HEK293 (cell line): Measurements from ENCODE around the gene CMTM2.

Experiments used
- CTCF ChIA-PET: fragments of 350-600 bp; formaldehyde crosslinking; extraction: SDS; loops from one replicate; lab custom pipeline; 2021; ENCODE audit warnings: antibody characterized with exemption; lab: Yijun Ruan, JAX
- POLR2A ChIA-PET: fragments of 300-600 bp; formaldehyde crosslinking; extraction: SDS; loops from one replicate; lab custom pipeline; 2020; ENCODE audit warnings: antibody characterized with exemption, inconsistent platforms; lab: Yijun Ruan, JAX
- H3K27ac ChIP-seq: fragments of 200-500 bp; sonication (Bioruptor generic); 2 replicates; pipeline ENCODE4 v1.5.1; 2014; ENCODE audit warnings: low read depth, low read length, control low read depth, inconsistent platforms; ENCODE audit errors: extremely low read depth
- H3K36me3 ChIP-seq, 2 experiments: fragments of 200-500 bp in 1 of 2; sonication (Bioruptor generic) in 1 of 2; 1 replicate in 1 of 2; 2 replicates in 1 of 2; pipeline ENCODE4 v1.5.1; 2014 to 2017; ENCODE audit warnings: inconsistent platforms in 2 of 2, low read length in 2 of 2; ENCODE audit not compliant: control insufficient read depth in 2 of 2, insufficient read depth in 1 of 2
- H3K4me1 ChIP-seq: fragments of 200-500 bp; sonication (Bioruptor generic); 2 replicates; pipeline ENCODE4 v1.5.1; 2014; ENCODE audit warnings: mild to moderate bottlenecking, low read length, inconsistent platforms; ENCODE audit not compliant: control insufficient read depth, insufficient read depth
- H3K4me3 ChIP-seq: 2 replicates; pipeline ENCODE4 v1.5.1; 2011; ENCODE audit warnings: low read depth, mild to moderate bottlenecking, control low read depth, low read length, moderate library complexity
- H3K9me3 ChIP-seq: fragments of 200-500 bp; sonication (Bioruptor generic); 2 replicates; pipeline ENCODE4 v1.5.1; 2014; ENCODE audit warnings: low read depth, low read length, inconsistent platforms; ENCODE audit not compliant: control insufficient read depth, insufficient read depth
- KLF1 ChIP-seq: fragments of 450-650 bp; formaldehyde crosslinking; IDR thresholded peaks from 2 replicates; pipeline ENCODE4 v1.5.1; 2016; ENCODE audit warnings: missing biosample characterization, missing genetic modification characterization
- KLF8 ChIP-seq: fragments of 450-650 bp; formaldehyde crosslinking; IDR thresholded peaks from 2 replicates; pipeline ENCODE4 v1.5.1; 2016; ENCODE audit warnings: missing biosample characterization, missing genetic modification characterization
- SCRT1 ChIP-seq: fragments of 450-650 bp; formaldehyde crosslinking; IDR thresholded peaks from 2 replicates; pipeline ENCODE4 v1.5.1; 2016; ENCODE audit warnings: missing biosample characterization, missing genetic modification characterization, borderline replicate concordance
- SCRT2 ChIP-seq: fragments of 450-650 bp; formaldehyde crosslinking; IDR thresholded peaks from 2 replicates; pipeline ENCODE4 v1.5.1; 2016; ENCODE audit warnings: missing biosample characterization, missing genetic modification characterization
- ZNF292 ChIP-seq: fragments of 450-650 bp; formaldehyde crosslinking; IDR thresholded peaks from 2 replicates; pipeline ENCODE4 v1.5.1; 2016; ENCODE audit warnings: low read depth, missing biosample characterization, missing genetic modification characterization, borderline replicate concordance
- ZNF335 ChIP-seq: fragments of 450-650 bp; formaldehyde crosslinking; conservative IDR thresholded peaks from 2 replicates; pipeline ENCODE4 v1.5.1; 2016; ENCODE audit warnings: missing biosample characterization, missing genetic modification characterization
- ZNF426 ChIP-seq: fragments of 450-650 bp; formaldehyde crosslinking; IDR thresholded peaks from 2 replicates; pipeline ENCODE4 v1.5.1; 2017; ENCODE audit warnings: missing biosample characterization, missing genetic modification characterization, mild to moderate bottlenecking, inconsistent platforms, moderate library complexity
- ZNF433 ChIP-seq: fragments of 450-650 bp; formaldehyde crosslinking; IDR thresholded peaks from 2 replicates; pipeline ENCODE4 v1.5.1; 2016; ENCODE audit warnings: missing biosample characterization, missing genetic modification characterization, low read depth
- ZNF768 ChIP-seq: fragments of 450-650 bp; formaldehyde crosslinking; IDR thresholded peaks from 2 replicates; pipeline ENCODE4 v1.5.1; 2018; ENCODE audit warnings: missing biosample characterization, mild to moderate bottlenecking, missing genetic modification characterization
- ZSCAN30 ChIP-seq: fragments of 450-650 bp; IDR thresholded peaks from 2 replicates; pipeline ENCODE4 v1.5.1; 2018; ENCODE audit warnings: missing biosample characterization, mild to moderate bottlenecking, missing genetic modification characterization, moderate library complexity
- TF ChIP-seq, protein P1 (sequence below): fragments of 450-650 bp; formaldehyde crosslinking; IDR thresholded peaks from 2 replicates; pipeline ENCODE4 v1.5.1; 2017; ENCODE audit warnings: missing biosample characterization, missing genetic modification characterization

CMTM2 gene

DNA sequence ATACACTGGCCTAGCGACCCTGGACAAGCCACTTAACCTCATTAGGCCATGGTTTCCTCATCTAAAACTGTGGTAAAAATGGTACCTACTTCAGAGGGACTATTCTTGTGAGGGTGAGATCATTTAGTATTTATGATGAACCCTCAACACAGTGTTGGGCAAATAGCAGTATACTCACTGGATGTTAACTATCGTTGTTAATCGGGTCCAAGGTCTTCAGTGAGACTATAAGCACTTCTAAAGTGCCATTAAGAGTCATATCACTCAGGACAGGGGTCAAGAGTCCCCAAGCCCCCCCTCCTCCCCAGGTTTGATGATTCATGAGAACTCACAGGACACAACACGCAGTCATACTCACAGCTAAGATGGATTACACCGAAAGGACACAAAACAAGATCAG lies 40.4 kb upstream of the CMTM2 start (continued):
- TF ChIP-seq ZNF292 = no peak
- no peak for TF ChIP-seq KLF1 (tag by site-specific recombination)
- TF ChIP-seq KLF8 = no peak
- no peak for TF ChIP-seq ZSCAN30
- no peak for TF ChIP-seq ZNF433 (tag by site-specific recombination)
- TF ChIP-seq ZNF768 (tag by site-specific recombination) = no peak

DNA sequence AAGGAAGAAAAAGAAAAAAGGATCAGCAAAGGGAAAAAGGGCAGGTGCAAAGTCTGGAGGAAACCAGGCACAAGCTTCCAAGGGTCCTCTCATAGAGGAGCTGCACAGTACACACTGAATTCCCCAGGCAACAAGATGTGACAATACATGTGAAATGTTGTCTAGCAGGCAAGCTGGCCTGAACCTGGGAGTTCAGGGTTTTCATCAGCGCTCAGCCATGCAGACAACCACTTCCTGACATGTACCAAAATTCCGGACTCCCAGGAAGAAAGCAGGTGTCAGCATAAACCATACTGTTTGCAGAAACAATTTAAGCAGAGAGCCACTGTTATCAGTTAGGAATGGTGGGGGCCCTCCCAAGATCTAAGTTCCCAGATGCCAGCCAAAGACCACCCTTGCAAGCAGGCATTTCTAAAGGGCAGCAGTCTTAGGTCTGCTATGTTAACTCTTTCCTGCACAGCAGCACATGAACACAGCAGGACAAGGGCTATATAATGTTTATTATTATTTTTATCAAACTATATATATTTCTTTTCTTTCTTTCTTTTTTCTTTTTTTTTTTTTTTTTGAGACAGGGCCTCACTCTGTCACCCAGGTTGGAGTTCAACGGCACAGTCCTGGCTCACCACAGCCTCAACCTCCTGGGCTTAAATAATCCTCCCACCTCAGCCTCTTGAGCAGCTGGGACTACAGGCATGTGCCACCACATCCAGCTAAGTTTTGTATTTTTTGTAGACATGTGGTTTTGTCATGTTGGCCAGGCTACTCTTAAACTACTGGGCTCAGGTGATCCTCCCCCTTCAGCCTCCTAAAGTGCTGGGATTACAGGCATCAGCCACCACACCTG lies 39.4 kb upstream of the CMTM2 start:
- Histone ChIP-seq H3K4me3 (no peak overlapping the region), H3K4me1 (no peaks in the 10 kb centered on the region), H3K9me3 (no peaks in the 10 kb centered on the region), H3K36me3 (peaks cover 3 to 44% of the 10 kb centered on the region in 2 experiments; a peak in 2 of 3 replicates), H3K27ac (no peak overlapping the region)
- TF ChIP-seq, protein P1, sequence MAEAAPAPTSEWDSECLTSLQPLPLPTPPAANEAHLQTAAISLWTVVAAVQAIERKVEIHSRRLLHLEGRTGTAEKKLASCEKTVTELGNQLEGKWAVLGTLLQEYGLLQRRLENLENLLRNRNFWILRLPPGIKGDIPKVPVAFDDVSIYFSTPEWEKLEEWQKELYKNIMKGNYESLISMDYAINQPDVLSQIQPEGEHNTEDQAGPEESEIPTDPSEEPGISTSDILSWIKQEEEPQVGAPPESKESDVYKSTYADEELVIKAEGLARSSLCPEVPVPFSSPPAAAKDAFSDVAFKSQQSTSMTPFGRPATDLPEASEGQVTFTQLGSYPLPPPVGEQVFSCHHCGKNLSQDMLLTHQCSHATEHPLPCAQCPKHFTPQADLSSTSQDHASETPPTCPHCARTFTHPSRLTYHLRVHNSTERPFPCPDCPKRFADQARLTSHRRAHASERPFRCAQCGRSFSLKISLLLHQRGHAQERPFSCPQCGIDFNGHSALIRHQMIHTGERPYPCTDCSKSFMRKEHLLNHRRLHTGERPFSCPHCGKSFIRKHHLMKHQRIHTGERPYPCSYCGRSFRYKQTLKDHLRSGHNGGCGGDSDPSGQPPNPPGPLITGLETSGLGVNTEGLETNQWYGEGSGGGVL = no peak
- peak; percentile 58 for TF ChIP-seq ZNF335 (tag by site-specific recombination)
- ChIA-PET CTCF (interaction anchor here (1.0 kb wide), 1 partner anchor 27 kb away, joined by 4 read pairs; no protein-coding TSS in a partner anchor), POLR2A (interaction anchor here (0.6 kb wide), 1 partner anchor 17 kb away, joined by 3 read pairs; no protein-coding TSS in a partner anchor)

DNA sequence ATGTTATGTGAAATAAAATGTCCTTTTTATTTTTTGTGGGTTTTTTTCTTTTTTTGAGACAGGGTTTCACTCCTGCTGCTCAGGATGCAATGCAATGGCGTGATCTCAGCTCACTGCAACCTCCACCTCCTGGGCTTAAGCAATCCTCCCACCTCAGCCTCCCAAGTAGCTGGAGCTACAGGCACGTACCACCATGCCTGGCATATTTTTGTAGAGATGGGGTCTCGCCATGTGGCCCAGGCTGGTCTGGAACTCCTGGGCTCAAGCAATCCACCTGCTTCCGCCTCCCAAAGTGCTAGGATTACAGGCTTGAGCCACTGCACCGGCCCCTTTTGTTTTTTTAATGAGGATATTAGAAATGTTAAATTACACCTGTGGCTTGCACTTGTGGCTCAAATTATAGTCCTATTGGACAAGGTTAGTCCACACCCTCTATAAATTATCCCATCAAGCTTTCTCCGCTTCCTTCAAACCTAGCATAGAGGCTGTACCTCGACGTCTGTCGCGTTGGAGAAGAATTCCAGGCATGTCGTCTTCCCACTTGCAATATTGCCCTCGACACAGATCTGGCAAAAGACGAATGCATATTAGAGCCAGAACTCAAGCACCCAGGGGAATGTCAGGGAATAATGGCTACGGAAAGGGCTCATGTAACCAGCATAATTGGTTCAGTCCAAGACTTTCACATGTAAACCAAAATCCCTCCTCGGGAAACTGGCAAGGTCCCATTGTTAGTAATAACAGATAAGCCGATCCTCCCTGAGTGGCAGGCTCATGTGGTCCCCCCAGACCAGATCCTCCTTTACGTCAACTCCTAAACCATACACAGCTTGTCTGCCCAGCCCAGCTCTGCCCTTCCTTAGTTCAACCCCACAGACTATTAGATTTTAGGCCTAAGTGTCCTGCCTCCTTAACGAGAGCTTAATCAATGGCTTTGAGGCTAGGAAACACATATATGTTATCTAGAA lies 37.6 kb upstream of the CMTM2 start:
- Histone ChIP-seq H3K27ac (no peak overlapping the region), H3K4me3 (no peak overlapping the region), H3K4me1 (no peaks in the 10 kb centered on the region), H3K9me3 (no peaks in the 10 kb centered on the region), H3K36me3 (peaks cover 3 to 33% of the 10 kb centered on the region in 2 experiments; a peak in 2 of 3 replicates)
- ChIA-PET POLR2A (no interaction called here), CTCF (interaction anchor here (1.0 to 1.7 kb wide), 2 partner anchors 11 to 29 kb away, joined by 3 to 4 read pairs; partner anchors contain the start of gene CKLF)
- TF ChIP-seq ZNF426 (tag by site-specific recombination) = no peak
- TF ChIP-seq SCRT1 (tag by site-specific recombination) = peak; percentile 28; the same call in 1 of the 2 replicates
- TF ChIP-seq SCRT2 (tag by site-specific recombination) = peak; percentile 45; the same call in 1 of the 2 replicates

DNA sequence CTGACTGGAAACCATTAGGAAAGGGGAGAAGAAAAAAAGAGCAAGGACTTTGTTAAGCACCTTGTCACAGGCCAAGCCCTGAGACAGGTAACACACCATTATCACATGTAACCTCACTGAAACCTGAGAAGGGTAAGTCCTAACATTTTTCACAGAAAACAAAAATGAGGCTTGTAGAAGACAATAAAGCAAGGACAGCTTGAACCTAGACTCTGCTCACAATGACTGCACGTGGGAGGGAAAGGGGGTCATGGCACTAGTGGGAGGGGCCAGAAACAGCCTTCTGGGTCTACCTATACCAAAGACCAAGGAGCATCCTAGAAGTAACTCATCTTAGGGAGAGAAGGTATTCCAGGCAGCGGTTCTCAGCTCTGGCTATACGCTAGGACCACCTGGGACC lies 36.9 kb upstream of the CMTM2 start:
- no peak for TF ChIP-seq SCRT1 (tag by site-specific recombination)
- Histone ChIP-seq H3K4me3 (no peak overlapping the region), H3K36me3 (peaks cover 3 to 27% of the 10 kb centered on the region in 2 experiments; a peak in 2 of 3 replicates), H3K27ac (no peak overlapping the region), H3K9me3 (no peaks in the 10 kb centered on the region), H3K4me1 (no peaks in the 10 kb centered on the region)
- POLR2A ChIA-PET = interaction anchor here (1.1 kb wide), 1 partner anchor 10 kb away, joined by 6 read pairs; the partner anchor contains the start of gene CKLF
- CTCF ChIA-PET = interaction anchor here (0.6 to 1.7 kb wide), 3 partner anchors 10 to 367 kb away, joined by 3 read pairs; partner anchors contain the start of gene CKLF
